Endothelial cell of umbilical vein (primary cell): Measurements from ENCODE around the gene FRMPD1.

ENCODE experiments used
- EZH2 ChIP-seq: IDR thresholded peaks from 2 replicates; pipeline ENCODE4 v1.6.1; 2012; ENCODE audit warnings: borderline replicate concordance, low read depth, mild to moderate bottlenecking, moderate library complexity, low read length, inconsistent platforms; ENCODE audit not compliant: severe bottlenecking
- POLR2A ChIP-seq: IDR thresholded peaks from 2 replicates; pipeline ENCODE4 v1.6.1; 2012; ENCODE audit warnings: low read depth, mild to moderate bottlenecking, control low read depth, low read length
- TF ChIP-seq, protein P1 (sequence below), 2 donors: IDR thresholded peaks; 1 replicate in 1 of 2; 2 replicates in 1 of 2; pipeline ENCODE4 v1.5.1; 2011; ENCODE audit warnings: low read length in 2 of 2, mild to moderate bottlenecking in 2 of 2, moderate library complexity in 2 of 2, control low read depth in 1 of 2, inconsistent platforms in 1 of 2, low read depth in 1 of 2; ENCODE audit not compliant: insufficient read depth in 1 of 2; ENCODE audit errors: extremely low read depth in 1 of 2

DNA sequence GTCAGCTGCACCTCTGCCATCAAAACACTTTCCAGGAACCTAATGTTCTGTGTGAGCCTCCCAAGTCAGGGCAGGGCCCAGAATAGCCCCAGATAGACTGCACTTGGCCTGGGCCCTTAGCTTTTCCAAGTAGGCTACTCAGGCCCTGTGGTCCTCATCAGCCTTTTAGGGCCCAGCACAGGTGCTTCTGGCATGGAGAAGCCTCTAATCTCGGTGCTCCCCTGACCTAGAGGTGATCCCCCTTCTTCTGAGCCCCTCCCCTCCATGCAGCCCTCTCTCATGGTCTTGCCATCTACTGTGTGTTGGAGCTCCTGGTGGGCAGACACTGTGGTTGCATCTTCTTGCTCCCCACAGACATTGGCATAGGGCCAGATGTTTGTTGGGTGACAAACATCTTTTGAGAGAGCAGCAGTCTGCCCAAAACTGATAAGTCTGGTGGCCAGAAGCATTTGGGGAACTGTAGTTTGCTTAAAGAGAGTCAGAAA lies 28.1 kb downstream of the FRMPD1 start:
- TF ChIP-seq POLR2A (no peak), EZH2 (no peak)
- TF ChIP-seq, protein P1, sequence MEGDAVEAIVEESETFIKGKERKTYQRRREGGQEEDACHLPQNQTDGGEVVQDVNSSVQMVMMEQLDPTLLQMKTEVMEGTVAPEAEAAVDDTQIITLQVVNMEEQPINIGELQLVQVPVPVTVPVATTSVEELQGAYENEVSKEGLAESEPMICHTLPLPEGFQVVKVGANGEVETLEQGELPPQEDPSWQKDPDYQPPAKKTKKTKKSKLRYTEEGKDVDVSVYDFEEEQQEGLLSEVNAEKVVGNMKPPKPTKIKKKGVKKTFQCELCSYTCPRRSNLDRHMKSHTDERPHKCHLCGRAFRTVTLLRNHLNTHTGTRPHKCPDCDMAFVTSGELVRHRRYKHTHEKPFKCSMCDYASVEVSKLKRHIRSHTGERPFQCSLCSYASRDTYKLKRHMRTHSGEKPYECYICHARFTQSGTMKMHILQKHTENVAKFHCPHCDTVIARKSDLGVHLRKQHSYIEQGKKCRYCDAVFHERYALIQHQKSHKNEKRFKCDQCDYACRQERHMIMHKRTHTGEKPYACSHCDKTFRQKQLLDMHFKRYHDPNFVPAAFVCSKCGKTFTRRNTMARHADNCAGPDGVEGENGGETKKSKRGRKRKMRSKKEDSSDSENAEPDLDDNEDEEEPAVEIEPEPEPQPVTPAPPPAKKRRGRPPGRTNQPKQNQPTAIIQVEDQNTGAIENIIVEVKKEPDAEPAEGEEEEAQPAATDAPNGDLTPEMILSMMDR (IDR thresholded peaks at IDR 0.05; ENCODE audit: extremely low read depth in 1 of 2, insufficient read depth in 1 of 2, low read depth in 1 of 2, low read length in 2 of 2), result no peak
